Activated CD8-positive, alpha-beta memory T cell treated with anti-CD3 and anti-CD28 coated beads for 1 hour (primary cell): Measurements from ENCODE around the gene YAP1.
"Not testable (repeated sequence)": the region's sequence is repeated elsewhere in the genome, so short reads cannot be mapped to it uniquely, and the experiment has no call there.

ENCODE experiments used
- DNase-seq, 2 donors: peaks; one replicate each; pipeline ENCODE4 v3.0.0-alpha.2; 2020; ENCODE audit warnings: low read depth in 1 of 2; ENCODE audit errors: extremely low read depth in 1 of 2

Gene YAP1

DNA sequence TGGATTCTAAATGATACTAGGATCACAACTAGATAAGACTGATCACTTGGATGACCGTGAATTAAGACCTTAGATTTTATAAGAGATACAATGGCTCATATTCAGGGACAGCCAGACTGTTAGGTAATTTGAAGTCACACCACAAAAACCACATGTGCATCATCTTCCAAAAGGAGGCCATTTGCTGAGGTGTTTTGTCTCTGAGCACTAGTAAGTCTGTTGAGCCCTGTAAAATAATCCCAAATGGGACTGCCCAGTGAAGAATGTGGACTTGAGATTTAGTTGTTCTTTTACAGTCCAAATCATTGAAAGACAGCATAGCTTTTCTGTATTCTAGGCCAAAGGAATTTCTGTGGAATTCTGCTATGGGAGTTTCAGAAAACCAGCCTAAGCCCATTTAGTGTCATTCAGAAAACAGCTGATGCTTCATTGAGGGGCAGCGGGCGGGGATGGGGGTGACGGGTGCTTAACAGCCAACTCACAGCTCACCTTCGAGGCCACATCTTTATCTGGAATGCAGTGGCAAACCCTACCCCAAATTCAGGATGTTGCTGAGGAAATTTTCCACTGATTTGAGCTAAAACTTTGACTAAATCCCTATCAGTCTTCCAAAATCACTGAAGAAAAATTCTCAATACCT is 127.0 kb downstream of the YAP1 start:
- no peak for DNase-seq

DNA sequence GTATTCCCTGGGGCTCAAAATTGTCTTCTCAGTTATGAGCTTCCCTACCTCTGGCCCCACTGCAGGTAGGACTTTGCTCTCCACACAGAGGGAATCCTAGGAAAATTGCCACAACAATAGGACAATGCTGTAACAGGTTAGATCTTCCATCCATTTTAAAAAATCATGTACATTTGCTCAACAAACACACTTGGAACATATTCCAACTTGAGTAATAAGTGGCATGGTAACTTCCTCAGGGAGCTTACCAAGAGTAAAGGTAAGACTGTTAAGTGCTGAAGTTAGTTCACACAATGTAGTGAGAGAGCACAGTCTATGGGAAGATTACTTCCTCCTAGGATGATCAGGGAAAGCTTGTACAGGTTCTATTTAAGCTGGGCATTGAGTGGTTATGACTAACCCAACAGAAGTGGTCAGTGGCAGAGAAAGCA is 128.2 kb downstream of the YAP1 start:
- DNase-seq, result no peak

DNA sequence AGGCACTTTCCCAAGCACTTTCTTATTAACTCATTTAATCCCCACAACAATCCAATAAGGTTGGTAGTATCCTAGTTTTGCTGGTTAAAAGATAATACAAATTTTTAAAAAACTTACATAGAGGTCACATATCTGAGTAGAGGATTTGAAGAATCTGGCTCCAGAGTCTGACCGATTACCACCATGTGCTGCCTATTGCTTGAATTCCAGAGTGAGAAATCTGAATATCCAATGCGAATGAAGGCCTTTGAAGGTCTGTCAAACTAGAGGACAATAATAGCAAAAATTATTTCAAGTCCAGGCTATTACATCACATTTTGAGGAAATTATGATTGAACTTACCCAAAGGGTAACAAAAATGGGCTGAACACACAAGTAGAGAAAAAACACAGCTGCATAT is 129.2 kb downstream of the YAP1 start:
- no peak for DNase-seq

DNA sequence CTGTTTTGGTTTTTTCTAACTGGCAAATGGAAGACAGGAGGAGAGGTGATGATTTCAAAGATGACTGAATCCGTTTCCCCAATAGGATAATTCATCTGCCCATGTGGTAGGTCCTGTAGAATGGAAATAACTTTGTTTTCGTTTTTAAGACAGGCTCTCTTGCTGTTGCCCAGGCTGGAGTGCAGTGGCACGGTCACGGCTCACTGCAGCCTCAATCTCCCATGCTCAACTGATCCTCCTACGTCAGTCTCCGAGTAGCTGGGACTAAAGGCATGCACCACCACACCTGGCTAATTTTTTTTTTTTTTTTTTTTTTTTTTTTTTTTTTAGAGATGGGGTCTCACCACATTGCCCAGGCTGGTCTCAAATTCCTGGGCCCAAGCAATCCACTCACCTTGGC is 129.7 kb downstream of the YAP1 start:
- no peak for DNase-seq

DNA sequence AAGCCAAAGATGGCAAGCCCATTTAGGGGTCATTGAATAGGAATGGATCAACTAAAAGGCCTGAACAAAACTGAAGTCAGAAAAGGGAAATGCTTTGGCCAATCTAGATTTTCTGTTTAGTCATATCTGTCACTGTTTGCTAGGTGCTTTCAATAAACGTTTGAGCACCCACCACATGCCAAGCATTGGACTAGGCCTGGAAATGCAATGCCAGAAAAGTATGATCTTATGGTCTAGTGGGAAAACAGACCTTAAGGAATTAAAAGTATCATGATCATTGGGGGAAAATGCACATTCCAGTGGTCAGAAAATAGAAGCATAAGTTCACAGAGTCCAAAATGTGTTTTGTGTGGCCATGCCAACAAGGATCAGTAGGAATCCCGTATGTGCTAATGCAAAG is 130.3 kb downstream of the YAP1 start:
- no peak for DNase-seq

DNA sequence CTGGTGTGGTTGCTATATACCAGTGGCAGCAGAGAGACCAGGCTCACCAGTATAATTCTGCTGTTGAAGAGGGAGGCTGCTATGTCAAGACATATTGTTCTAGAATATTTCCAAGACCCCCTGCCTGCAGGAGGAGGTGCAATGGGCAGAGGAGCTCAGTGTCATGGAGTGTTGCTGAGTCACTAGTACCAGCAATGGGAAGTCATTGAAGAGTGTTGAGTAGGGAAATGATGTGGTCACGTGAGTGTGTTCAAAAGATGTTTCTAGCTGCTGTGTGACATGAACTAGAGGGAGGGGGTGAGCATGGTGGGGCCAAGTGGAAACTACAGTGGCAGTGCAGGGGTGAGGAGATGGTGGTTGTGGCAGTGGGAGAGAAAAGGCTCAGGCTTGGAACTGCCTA is 130.8 kb downstream of the YAP1 start:
- no peak for DNase-seq

DNA sequence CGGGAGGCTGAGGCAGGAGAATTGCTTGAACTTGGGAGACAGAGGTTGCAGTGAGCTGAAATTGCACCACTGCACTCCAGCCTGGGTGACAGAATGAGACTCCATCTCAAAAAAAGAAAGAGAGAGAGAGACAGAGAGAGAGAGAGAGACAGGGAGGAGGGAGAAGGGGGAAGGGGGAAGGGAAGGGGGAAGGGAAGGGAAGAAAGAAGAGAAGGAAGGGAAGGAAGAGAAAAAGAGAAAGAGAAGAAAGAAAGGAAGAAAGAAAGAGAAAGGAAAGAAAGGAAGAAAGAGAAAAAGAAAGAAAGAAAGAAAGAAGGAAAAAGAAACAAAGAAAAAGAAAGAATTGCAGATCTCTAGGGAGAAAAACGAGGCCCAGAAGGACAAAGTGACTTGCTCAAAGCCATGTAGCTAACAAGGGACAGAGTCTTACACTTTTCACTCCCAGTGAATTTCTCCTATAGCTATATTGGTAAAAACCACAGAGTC is 133.2 kb downstream of the YAP1 start:
- DNase-seq, result no peak

DNA sequence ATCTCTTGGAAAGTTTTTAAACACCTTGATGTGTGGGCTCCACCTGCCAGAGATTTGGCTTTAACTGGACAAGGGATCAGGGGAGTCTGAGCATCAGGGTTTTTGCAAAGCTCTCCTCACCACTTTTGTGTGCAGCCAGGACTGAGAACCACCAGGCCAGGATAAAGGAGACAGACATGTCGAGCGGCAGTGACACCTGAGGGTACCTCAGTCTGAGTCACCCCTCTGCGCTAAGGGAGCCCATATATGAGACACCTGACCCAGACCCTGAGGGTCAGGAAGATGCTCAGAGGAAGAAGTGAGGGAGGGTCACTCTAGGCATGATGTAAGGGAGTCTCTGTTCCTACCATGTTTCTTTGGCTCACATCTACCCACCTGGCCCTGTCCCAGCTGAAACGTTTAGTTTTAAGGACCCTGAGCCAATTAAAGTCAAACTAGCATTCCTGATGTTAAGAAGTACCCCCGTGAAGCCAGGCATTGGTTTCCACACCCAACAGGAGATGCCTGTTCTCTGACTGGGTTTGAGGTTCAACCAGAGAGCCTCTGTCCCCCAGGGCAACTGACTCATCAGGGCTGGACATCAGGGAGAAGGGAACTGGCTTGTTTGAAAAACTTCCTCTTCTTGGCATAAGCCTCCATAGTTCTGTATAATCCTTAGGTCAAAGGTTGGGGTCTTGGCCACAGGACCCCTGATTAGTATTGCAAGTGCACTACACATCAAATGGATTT is 134.6 kb downstream of the YAP1 start:
- no peak for DNase-seq

DNA sequence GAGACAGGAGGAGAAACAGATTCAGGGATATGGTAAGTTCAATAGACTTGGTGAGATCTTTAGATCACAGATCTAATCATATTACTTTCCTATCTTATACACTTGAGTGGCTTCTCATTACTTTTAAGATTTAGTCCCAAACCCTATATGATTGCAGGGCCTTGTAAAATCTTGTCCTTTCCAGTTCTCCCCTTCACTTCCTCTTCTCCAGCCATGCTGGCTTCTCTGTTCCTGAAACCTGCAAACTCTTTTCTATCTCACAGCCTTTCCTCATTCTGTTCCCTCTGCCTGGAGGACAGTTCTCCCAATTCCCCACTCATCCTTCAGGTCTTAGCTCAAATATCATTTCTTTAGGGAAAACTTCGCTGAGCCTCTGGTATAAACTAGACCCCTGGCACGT is 141.2 kb downstream of the YAP1 start:
- DNase-seq, result no peak

DNA sequence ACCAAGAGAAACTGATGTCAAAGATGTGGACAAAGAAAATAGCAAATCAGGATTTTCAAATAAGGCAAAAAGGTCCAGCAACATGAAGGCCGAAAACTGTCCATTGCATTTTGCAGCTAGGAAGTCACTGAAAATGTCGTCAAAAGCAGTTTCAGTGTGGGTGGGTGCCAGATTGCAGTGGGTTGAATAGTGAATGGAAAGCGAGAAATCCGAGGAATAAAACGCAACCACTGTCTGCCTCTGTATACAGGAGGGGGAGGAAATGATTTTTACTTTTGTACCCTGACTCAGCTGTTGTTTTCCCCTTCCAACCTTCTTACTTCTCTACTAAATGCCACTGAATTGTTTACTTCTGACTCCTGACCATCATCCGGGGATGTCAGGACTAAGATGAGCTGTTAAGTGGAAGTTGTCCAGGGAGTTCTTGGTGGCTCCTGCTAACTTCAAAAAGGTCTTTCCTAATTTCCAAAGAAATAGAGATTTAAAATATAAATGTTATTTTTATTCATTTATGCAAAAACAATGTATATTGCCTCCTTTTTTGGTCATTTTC is 142.2 kb downstream of the YAP1 start:
- DNase-seq, result no peak

DNA sequence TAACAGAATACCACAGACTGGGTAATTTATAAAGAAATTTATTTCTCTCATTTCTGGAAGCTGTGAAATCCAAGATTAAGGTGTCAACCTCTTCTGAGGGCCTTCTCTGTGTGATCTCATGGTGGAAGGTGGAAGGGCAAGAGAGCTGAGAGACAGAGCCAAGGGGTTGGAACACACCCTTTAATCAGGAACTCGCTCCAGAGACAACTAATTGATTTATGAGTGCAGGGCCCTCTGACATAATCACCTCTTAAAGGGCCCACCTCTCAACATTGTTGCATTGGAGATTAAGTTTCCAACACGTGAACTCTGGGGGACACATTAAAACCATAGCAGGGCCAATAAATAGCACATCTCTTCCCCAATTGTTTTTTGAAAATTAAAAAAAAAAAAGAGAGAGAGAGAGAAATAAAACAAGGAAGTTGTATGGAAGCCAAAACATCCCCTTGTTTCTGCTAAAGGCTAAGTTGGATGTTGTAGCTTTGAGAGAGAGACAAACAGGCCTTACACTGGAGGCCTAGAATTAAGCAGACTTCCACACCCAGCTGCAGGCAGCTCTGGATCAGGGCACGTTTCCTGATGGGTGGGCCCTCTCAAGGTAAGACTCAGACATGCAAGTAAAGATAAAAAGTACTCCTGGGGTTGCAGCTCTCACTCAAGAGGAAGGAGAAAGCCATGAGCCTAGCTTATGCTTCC is 142.9 kb downstream of the YAP1 start:
- DNase-seq, result no peak

DNA sequence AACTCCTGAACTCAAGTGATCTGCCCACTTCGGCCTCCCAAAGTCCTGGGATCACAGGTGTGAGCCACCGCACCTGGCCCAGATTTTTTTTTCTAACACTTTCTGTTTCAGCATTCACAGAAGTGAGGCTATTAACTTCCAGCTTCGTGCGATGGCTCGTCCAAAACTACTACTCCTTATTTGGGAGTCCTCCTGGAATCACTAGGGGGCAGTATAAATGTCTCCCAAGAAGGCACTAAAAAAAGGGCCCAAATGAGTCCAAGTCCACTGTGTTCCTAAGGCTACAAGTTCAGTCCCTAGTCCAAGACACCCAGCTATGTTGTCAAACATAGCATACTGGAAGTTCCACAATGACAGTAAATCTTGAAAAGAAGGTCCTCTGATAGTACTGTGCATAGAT is 143.8 kb downstream of the YAP1 start:
- no peak for DNase-seq

DNA sequence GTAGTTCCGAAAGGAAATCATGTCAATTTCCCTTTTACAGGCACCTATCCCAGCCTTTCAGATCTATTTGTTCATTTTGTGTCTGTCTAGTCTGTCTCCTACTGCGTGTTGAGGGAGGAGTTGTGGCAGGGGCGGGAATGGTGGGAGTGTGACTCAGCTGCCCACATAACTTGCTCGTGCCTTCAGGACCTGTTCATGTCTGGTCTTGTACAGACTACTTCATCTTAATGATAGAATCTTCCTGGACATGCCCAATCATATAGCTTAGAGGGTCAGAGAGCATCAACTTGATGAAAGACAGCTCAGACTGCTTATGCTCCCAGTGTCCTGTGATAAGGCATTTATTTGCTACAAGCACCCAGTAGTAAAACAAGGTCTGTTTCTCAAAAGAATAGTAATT is 146.0 kb downstream of the YAP1 start:
- no peak for DNase-seq

DNA sequence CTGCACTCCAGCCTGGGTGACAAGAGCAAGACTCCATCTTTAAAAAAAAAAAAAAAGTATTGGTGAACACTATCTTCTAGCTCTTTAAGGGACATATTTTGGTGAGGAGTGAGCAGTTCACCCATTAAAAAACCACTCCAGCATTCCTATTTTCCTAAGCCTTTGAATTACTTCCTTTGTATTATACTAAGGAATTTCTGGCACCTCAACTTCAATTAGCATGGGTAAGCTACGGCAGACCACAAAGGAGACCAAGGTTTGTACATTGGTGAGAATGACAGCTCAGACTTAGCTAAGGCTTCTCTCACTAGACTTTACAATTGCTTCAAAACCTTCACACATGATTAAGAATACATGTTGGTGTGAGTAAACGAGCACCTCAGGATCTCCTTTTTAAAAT is 150.0 kb downstream of the YAP1 start:
- no peak for DNase-seq

DNA sequence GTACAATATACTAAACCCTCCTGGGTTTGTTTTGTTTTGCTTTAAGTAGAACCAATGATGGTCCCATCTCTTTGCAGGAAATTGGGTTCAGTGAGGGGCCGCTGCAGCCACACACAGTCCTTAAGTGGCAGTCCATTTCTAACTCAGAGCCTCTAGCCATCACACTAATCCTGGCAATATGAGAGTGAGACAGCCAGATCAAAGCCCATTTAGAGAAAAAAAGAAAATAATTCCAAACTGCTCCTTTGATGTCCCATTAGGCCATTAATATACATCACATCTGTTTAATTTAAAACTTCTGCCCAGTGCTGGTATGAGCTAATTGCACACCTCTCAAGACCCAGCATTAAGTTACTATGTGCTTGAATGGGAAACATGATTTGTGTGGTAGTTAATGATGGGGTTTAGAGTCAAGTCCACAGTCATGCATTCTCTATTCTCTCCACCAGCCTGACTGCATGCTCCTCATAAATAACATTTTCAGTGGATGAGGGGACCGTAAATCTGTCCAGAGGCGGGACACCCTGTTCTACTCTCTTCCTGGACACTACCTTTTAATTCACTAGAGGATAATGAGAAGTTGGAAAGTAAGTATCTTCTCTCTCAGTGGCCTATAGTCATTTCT is 153.2 kb downstream of the YAP1 start:
- no peak for DNase-seq

DNA sequence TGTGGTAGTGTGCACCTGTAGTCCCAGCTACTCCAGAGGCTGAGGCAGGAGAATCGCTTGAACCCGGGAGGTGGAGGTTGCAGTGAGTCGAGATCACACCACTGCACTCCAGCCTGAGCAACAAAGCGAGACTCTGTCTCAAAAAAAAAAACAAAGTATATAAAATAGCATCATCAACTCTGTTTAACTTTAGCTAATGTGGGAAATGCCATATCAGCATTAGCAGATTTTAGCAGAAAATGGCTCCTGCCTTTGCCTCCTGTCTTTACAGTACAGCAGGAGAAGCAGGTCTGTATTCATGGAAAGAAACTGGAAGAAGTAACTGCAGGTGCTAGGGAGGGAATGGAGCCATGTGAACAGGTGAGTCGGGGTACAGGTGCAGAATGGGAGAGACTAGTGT is 154.5 kb downstream of the YAP1 start:
- DNase-seq, result not testable (repeated sequence)

DNA sequence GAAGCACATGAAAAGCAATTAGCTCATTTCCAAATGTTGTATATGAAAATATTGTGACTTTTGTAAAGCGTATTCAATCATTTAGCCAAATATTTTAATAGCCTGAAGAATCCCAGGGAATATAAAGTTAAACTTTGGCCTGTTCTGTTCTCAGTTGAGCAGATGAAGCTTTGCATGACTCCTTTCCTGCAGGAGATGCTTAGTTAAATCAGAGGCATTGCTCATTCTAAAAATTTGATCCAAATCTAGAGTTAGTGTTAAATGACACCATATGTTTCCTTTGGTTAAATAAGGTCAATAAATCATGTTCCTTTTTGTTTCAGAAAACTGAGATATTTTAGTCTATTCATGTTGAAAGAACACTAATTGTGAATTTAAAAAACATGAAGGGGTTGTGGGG is 155.9 kb downstream of the YAP1 start:
- DNase-seq, result no peak

DNA sequence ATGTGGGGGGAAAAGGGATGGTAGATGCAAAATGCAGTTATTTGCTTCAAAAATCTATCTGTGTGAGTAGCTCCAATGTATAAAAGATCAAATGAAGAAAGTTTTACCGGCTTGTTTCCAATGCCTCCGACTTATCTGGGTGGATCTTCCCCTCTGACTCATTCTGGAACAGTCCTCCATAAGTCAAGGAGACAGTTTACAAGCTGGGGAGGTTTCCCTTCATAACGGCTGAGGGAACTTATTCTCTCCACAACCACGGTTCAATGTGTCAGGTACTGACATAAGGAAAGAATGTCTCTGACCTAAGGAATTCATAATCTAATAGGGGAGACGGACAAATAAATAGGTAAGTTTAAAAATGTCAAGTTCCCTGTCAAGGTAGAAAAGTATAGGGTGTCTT is 157.4 kb downstream of the YAP1 start:
- DNase-seq, result no peak

DNA sequence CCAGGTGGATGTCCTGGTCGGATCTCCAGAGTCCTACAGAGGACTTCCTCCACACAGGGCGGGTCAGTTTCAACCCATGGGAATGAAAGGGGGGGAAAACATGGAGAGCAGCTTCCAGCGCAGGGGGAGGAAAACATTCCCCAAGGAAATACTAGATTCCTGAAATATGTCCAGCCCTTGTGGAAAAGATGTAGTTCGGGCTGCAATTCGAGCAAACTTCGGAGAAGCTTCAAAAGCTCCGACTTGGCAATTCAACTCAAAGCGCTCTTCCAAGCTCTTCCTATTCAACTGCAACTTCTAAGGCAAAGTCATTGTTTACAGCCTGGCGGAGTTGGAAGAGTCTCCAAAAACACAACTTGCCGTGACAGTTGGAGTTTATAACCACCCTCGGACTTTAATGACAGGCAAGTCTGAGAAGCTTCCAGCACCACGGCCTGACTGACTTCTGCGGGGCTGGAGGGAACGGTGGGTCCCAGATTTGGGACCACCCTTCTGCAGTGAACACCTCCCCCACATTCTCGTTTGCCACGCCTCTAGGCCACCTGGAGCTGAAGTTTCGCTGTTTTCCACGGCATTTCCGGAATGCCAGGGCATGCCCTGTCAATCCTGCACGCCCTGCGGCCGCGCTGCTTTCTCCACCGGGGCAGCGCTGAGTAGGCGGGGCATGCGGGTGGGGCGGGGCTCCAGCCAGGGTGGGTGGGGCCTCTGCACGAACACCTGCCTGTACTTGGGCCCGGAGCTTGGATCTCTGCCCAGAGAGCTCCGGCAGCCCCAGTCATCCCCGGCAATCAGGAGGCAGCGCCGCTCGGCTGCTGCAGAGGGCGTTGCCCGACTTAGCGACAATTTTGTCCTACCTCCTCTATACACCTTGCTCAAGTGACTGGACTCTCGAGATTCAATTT is 158.1 kb downstream of the YAP1 start:
- peak; percentile 47 to 60 for DNase-seq

DNA sequence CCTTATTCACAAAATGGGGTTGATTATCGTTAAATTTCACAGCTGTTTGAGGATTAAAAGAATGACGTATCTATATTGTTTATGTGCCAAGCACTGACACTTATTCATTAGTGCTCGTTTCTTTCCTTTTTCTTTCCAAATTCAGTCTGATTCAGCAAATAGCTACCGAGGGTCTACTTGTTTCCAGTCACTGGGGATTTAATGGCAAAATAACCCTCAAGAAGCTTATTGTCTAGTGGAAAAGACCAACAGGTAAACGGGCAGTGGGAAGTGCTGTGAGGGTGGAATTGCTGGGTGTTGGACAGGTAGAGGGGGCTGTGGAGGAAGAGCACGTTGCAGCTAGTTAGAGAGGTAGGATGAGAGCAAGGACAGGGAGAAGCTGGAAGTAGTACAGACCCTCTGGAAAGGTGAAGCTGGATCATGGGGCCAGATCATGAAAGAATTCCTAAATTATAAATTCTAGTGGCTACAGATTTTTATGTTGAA is 158.8 kb downstream of the YAP1 start:
- DNase-seq, result no peak
